GM12874 (cell line): ENCODE measurements around the gene HSP90AA1.

Source experiments
- TF ChIP-seq, protein P1 (sequence below): IDR thresholded peaks from 2 replicates; pipeline ENCODE4 v1.5.1; 2011; ENCODE audit warnings: low read depth, mild to moderate bottlenecking, control low read depth, low read length, moderate library complexity; ENCODE audit not compliant: insufficient read depth

HSP90AA1 gene

DNA sequence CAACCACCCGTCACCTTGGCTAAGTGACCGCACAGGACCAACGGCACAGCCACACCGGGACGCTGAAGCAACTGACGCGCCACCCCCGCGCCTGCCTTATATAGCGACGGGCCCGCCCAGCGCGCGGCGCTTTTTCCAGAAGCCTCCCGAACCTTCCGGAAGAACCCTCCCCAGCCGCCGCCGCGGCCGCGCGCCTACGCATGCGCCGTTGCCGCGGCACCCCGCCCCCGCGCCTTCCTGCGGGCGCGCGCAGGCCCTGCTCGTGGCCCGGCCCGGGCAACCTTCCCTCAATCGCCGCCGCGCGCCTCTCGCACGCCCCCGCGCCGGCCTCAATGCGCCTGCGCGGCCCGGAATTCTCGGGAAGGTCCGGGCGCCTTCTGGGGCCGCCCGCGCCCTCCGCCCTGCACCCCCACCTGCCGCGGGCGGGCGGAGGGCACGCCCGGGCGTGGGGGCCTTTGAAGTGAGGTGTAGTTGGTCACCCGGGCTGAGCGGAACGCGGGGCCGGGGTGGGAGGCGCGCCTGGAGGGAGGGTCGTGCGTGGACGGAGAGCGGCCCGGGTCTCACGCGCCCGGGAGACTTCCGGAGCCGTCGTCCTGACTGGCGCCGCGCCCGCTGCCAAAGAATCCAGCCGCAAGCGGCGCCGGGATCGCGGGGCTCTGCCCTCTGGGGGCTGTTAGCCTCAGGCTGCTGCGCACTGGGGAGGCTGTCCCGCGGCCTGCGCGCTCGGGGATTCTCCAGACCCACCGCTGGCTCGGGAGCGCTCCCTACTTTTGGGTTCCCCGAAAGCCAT lies at the start of gene HSP90AA1:
Gene HSP90AA1 (minus strand): TSS at position 73 of the 790 bp plus-strand sequence. CDS start 666 bp downstream, outside the sequence.
- TF ChIP-seq, protein P1, sequence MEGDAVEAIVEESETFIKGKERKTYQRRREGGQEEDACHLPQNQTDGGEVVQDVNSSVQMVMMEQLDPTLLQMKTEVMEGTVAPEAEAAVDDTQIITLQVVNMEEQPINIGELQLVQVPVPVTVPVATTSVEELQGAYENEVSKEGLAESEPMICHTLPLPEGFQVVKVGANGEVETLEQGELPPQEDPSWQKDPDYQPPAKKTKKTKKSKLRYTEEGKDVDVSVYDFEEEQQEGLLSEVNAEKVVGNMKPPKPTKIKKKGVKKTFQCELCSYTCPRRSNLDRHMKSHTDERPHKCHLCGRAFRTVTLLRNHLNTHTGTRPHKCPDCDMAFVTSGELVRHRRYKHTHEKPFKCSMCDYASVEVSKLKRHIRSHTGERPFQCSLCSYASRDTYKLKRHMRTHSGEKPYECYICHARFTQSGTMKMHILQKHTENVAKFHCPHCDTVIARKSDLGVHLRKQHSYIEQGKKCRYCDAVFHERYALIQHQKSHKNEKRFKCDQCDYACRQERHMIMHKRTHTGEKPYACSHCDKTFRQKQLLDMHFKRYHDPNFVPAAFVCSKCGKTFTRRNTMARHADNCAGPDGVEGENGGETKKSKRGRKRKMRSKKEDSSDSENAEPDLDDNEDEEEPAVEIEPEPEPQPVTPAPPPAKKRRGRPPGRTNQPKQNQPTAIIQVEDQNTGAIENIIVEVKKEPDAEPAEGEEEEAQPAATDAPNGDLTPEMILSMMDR, result no peak

DNA sequence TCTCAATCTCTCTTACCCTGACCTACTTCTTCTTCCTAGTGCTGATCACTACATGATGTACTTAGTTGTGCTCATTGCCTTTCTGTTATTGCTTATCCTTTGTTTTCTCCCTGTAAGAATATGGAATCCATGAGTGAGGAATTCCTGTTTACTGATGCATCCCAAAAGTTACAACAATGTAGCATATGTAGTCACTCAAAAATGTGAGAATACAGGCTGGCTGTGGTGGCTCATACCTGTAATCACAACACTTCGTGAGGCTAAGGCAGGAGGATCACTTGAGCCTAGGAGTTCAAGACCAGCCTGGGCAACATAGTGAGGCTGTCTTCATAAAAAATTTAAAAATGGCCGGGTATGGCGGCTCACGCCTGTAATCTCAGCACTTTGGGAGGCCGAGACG lies 44.9 kb upstream of the HSP90AA1 start:
- TF ChIP-seq, protein P1, result no peak

DNA sequence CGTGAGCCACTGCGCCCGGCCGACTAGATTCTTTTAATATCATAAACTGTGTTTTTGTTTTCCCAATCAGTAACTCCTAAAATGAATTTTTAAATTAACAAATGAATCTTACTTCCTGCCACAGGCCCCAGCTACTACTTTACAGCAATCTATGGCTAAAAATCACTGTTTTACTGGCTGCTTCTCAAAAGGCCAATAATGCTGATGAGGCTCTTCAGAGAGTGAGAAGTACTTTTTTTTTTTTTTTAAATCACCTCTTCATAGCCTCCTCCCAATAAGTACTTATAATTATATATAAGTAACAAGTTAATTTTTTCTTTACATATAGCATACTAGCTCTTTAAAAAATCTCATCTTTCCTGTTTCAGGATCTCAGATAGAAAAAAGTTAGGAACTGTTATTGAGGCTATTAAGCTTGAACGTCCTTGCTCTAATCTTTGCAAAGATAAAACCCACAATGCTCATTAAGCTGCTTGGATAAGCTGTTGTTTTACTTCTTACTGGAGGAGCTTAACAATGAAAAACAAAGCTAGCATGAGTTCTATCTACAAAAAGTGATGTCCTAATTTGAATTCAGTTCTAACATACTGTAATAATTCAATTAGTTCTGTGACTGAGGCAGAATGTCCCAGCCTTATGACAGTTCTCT lies 40.1 kb upstream of the HSP90AA1 start:
- TF ChIP-seq, protein P1, result no peak

DNA sequence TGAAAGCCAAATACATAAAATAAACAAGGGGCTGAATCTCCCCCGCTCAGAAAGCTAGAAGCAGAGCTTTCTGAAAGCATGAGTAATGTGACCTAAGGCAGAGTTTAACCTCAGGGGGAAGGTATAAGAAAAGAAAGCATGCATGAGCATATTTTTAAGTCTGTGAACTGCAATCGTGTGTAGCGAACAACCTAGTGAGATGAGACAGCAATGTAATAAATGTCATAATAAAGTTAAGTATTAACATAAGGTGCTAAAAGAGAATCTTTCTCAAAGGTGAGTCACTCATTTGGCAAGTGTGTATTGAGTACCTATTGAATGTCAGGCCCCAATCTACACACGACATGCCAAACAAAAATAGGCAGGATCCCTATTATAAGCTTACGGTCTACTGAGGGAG lies 38.7 kb upstream of the HSP90AA1 start:
- TF ChIP-seq, protein P1, result no peak

DNA sequence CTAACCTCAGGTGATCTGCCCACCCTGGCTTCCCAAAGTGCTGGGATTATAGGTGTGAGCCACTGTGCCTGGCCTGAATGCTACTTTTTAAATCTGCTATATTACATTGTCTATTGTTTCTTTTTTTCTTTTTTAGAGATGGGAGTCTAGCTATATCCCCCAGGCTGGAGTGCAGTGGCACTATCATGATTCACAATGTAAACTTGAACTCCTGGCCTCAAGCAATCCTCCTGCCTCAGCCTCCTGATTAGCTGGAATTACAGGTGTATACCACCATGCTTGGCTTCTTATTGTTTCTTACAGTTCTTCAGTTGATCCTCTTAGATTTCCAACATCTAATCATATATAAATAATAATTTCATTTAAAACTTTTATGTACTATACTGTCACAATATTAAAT lies 37.6 kb upstream of the HSP90AA1 start:
- TF ChIP-seq, protein P1, result no peak

DNA sequence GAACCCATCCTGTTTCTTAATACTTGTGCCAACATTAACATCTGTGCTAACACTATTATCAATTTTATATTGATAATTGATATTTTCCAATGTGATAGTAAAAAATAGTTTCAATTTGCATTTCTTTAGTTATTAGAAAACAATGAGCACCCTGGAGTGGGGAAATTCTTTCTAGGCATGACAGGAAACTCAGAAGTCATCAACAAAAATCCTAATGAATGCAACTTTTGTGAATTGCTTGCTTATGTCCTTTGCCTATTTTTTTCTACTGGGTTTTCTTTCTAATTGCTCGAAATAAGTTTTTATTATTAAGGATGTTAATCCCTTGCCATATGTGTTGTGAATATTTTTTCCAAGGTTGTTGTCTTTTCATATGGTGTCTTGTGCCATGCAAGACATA lies 34.7 kb upstream of the HSP90AA1 start:
- TF ChIP-seq, protein P1, result no peak

DNA sequence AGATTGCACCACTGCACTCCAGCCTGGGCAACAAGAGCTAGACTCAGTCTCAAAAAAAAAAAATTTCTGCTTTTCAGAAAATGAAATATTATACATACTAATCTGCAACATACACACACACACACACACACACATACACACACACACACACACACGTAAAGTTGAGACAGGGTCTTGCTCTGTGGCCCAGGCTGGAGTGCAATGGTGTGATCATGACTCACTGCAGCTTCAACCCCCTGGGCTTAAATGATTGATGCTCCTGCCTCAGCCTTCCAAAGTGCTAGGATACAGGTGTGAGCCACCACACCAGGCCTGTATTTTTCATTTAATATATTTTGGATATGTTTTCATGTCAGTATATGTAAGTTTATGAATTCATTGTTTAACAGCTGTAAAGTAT lies 34.0 kb upstream of the HSP90AA1 start:
- TF ChIP-seq, protein P1, result no peak
